ENCODE measurements around the gene TMEM255B. TPM values are rescaled to one million over a fixed set of nuclear protein-coding genes. Genes with fewer than 3 reads are reported as not detected.

TMEM255B gene
- total RNA-seq, 1 donor: 0.43 TPM

GRCh38 chr13:113756441-113757097 lies 2.5 kb upstream of the TMEM255B start:
- no peak overlapping the region for H3K4me3 ChIP-seq (ENCODE audit: low read depth, low read length)
- TF ChIP-seq CTCF (IDR thresholded peaks at IDR 0.05; ENCODE audit: insufficient read depth, low read depth, low read length): no peak
- no peak for DNase-seq (ENCODE audit: low read depth)

- no peak for TF ChIP-seq CTCF (IDR thresholded peaks at IDR 0.05; ENCODE audit: insufficient read depth, low read depth, low read length)
- H3K4me3 ChIP-seq (ENCODE audit: low read depth, low read length): peak overlapping the region; percentile 63
- DNase-seq (ENCODE audit: low read depth): peak; percentile 31
Measured at GRCh38 chr13:113759525-113760137, 605 bp downstream of the TMEM255B start.

- no peak for TF ChIP-seq CTCF (IDR thresholded peaks at IDR 0.05; ENCODE audit: insufficient read depth, low read depth, low read length)
- no peak overlapping the region for H3K4me3 ChIP-seq (ENCODE audit: low read depth, low read length)
- no peak for DNase-seq (ENCODE audit: low read depth)
Measured at GRCh38 chr13:113761136-113761535, 2.1 kb downstream of the TMEM255B start.

- H3K4me3 ChIP-seq (ENCODE audit: low read depth, low read length): no peak overlapping the region
- DNase-seq (ENCODE audit: low read depth): no peak
- TF ChIP-seq CTCF (IDR thresholded peaks at IDR 0.05; ENCODE audit: insufficient read depth, low read depth, low read length): no peak
Measured at GRCh38 chr13:113762075-113762474, 3.0 kb downstream of the TMEM255B start.

- TF ChIP-seq CTCF (IDR thresholded peaks at IDR 0.05; ENCODE audit: insufficient read depth, low read depth, low read length): no peak
- DNase-seq (ENCODE audit: low read depth): no peak
- no peak overlapping the region for H3K4me3 ChIP-seq (ENCODE audit: low read depth, low read length)
Measured at GRCh38 chr13:113762538-113762937, 3.5 kb downstream of the TMEM255B start.

- H3K4me3 ChIP-seq (ENCODE audit: low read depth, low read length): no peak overlapping the region
- no peak for DNase-seq (ENCODE audit: low read depth)
- no peak for TF ChIP-seq CTCF (IDR thresholded peaks at IDR 0.05; ENCODE audit: insufficient read depth, low read depth, low read length)
Measured at GRCh38 chr13:113763254-113763653, 4.2 kb downstream of the TMEM255B start.

Measured in fibroblast of villous mesenchyme (primary cell).